Middle frontal gyrus (tissue), 1 donor: ENCODE results near the gene RANBP3.

Experiments
- DNase-seq: peaks from one replicate; pipeline ENCODE4 v3.0.0-alpha.2; 2015; ENCODE audit warnings: low spot score; ENCODE audit errors: extremely low spot score

RANBP3 gene

DNA sequence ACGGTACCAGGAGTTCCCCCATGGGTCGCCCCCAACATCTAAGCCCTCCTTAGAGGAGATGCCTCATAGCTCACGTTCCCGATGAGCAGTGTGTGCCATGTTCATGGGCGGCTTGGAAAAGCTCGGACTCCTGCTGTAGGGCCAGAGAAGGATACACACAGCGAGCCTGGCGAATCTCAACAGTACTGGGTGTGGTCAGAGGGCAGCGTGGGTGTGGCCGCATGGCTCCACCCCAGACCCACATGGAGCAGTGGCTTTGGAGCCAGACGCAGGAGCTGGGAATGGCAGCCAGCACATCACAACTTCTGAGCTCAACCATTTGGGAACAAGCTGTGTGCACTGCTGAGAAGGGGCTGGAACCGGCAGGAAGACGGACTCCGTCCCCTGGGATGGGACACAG is 48.3 kb downstream of the RANBP3 start:
- DNase-seq = no peak

DNA sequence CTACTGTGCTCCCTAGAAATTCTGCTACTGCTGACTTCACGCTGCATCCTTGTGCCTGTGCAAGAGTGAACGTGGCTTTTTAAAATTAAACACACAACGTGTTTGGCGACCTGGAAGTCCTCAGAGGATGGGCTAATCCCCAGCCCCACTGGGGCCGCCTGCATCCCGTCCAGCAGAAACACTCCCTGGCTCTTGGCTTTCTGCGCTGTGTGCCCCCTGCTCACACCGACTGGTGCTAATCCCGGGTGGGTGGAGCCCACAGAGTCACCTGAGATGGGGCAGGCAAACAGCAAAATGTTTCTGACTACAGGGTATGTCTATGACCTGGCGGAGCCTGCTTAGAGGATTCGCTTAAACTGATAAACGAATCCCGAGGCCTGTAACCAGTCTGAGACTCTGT is 48.8 kb downstream of the RANBP3 start:
- DNase-seq = no peak

DNA sequence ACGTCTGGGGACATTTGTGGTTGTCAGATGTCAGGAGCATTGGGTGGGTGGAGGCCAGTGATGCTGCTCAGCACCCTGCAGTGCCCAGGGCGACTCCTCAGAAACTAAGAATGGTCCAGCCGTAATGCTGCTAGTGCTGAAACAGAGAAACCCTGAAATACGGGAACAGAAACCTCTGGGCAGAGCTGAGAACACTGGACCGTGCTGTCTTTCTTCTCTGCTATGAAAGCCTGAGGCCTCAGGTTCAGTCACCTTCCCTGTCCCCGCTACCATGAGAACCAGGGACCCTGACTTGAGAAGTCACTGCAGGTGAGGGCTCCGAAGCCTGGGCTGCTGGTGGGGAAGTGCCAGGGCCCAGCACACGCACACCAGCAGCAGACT is 50.5 kb downstream of the RANBP3 start:
- no peak for DNase-seq

DNA sequence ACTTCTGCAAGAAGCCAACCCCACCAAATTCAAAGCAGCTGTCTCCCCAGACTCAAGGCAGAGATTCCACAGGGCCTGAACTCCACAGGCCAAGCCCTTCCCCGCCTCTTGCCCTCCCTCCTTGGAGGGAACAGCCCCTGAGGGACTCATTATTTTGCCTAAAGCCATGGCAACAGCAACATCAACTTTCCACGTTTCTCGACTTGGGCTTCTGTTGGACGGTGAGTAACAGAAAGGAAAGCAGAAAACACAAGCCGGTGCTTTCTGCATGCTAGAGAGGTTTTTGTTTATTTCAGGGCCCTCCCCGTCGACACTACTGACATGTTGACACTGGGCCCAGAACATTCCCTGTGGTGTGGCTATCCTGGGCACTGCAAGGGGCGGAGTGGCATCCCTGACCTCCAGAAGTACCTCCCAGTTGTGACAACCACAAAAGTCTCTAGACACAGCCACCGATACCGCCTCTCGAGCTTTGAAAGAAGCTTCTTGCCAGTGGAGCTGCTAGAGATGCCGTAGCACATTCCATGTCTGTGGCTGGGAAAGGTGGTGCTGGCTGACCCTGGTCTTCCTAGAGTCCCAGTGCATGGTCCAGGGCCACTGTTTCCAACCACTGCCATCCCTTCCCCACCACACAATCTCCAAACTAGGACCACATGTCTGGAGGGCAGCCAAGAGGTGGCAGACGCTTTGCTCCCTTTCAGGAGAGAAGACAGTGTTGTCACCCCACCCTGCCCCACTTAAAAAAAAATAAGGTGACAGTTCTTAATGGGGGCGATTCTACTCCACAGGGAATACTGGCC is 51.1 kb downstream of the RANBP3 start:
- no peak for DNase-seq

DNA sequence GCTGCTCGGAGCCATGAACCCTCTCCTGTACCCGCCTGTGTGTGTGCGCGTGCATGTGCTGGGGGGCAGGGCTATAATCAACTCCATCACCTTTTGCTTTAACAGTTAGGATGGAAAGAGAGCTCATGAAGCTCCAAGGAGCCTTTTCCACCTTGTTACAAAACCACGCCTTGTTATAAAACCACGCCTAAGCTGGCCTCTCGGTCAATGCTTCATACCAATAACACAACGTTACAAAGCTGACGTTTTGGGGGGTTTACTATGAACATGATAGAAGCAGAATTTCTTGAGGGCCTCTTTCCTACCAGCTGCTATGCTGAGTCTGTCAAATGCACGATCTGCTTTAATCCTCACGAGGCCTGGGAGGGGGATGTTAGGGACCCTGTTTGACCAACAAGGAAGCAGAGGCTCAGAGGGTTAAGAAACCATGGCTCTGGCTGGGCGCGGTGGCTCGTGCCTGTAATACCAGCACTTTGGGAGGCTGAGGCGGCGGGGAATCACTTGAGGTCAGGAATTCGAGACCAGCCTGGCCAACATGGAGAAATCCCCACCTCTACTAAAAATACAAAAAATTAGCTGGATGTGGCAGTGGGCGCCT is 52.0 kb downstream of the RANBP3 start:
- no peak for DNase-seq

DNA sequence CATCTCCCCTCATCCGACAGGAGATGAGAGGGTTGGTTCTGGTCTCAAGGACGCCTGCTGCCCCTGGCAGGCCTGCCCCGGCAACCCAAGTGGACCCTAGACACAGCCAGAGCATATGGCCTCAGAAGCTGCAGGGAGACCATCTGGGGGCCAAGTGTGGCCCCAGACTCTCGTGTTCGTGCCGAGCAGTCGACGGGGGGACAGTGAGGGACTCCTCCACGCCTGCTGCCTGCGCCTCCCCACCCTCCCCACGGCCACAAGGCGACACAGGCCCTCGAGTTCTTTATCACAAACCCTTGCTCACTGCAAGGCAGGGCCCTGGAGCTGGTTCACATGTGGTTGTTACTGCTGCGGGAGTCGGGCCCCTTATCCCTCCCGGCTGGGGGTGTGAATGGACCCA is 54.6 kb downstream of the RANBP3 start:
- DNase-seq = no peak

DNA sequence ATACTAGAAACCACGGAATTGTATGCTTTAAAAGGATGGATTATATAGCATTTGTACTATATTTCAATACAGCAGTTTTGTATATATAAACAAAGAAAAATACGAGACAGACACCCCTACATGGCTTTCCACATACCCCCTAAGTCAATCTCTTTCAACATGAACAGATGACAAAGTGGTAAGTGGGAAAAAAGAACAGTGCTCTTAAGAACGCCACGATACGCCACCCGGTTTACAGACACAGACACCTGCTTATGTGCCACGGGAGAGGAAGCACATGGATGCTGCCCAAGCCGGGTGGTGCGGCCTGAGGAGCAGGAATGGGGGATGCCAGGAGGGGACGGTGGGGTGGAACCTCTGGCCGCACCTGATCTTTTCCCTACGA is 55.8 kb downstream of the RANBP3 start:
- no peak for DNase-seq

DNA sequence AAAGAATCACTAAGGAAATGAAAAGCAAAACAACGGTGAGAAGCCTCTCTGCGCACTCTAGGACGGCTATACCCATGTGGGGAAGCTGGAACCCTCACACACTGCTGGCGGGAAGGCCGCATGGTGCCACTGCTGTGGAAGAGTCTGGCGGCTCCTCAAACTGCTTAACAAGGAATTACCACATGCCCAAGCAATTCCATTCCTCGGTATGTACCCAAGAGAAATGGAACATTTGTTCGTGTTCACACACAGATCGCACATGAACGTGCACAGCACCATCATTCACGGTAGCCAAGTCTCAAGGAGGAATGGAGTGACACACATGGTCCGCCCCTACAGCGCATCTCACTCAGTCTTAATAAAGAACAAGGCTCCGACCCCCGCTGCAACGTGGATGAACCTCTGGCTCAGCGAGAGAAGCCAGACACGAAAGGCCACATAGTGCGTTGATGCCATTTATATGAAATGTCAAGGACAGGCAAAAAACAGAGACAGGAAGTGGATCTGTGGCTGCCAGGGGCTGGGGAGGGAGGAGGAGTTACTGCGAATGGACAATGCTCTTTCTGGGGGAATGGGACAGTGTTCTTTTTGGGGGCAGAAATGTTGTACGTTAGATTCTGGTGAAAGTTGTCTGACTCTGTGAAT is 56.3 kb downstream of the RANBP3 start:
- no peak for DNase-seq

DNA sequence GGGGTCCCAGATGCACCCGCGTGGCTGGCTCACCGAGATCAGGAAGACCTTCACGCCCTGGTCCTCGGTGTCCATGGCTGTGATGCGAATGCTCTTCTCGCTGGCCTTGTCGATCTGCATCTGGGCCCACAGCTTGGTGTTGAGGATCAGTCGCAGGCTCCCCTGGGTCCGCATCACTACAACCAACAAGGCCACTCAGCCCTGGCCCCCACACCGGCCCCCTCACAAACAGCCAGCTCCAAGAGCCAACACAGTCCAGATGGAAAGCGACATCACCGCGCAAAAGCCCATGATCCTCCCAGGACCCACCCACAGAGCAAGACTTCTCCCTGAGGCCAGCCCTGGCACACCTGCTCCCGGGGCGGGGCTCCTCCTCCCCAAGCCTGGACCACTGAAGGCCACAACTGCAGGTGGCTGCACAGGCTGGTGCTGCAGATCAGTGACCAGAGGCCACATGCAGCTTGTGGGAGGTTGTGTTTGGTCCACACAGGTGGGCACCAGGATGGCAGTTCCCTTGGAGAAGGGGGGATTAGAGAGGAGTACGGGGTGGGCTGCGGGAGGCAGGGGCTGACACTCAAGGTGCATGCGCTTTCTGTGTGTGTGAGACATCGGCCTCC is 59.4 kb downstream of the RANBP3 start:
- no peak for DNase-seq

DNA sequence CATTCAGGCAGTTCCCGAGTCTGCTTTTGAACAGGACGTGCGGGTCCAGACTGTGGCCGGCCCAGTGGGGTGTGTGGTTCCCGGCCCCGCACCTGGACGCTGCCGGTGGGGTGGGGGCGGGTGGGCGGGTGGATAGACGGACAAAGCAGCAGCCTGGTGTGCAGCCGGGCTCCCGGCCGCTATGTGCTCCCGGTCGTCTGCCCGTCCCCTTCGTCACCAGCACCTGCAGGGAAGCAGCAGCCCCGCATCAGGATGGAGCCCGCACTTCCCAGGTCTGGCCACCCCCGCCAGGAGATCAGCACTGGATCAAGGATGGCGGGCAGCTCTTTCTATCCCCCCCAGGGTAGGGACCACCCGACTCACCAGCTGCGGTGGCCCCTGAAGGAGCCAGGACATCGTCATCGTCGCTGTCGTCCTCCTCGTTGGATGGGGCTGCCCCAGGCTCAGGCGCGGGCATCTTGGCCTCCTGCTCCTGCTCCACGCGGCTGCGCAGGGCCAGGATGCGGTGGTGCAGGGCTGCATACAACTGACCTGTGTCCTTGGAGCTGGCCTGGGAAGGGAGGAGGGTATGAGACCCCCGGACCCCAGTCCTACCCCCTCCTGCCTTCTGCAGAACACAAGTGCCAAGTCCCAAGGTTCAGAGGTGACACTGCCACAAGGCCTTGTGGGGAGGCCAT is 60.4 kb downstream of the RANBP3 start:
- no peak for DNase-seq

DNA sequence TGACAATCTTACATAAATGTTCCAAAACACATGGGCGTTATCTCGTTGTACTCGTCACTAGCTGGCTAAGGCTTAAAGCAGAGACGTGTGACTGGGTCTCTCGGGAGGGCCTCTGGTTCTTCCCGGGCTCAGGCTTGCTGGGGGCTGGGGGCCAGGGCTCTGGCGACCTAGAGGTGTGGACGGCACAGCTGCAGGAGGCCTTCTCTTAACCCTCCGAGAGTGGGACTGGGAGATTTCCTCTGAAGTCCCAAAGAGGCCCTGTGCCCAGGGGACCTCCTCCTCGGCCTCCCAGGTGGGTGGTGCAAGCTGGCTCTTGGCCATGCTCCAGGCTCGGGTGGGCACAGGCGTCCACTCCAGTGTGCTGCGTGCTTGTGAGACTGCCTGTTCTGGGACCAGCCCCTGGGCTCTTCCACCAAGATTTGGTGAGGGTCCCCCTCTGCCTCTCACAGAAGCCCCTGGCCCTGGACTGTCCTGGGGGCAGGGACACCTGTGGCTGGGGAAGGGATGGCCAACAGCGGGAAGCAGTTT is 61.7 kb downstream of the RANBP3 start:
- no peak for DNase-seq

DNA sequence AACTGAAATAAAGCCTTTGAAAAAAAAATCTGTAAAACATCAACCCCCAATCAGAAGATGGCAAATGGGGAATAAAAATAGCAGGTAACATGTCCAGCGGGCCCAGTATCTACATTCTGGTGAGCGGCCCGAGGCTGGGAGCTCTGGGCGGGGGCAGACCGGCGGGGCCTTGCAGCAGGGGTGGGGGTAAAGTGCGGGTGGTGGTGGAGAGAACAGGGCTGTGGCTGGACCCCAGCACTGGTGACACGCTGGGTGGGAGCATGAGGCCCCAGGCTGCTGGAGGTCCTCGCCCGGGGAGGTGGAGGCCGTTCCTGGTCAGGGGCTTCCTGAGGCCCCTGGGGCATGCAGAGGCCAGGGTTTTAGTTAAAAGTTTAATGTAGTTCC is 62.2 kb downstream of the RANBP3 start:
- DNase-seq = no peak

DNA sequence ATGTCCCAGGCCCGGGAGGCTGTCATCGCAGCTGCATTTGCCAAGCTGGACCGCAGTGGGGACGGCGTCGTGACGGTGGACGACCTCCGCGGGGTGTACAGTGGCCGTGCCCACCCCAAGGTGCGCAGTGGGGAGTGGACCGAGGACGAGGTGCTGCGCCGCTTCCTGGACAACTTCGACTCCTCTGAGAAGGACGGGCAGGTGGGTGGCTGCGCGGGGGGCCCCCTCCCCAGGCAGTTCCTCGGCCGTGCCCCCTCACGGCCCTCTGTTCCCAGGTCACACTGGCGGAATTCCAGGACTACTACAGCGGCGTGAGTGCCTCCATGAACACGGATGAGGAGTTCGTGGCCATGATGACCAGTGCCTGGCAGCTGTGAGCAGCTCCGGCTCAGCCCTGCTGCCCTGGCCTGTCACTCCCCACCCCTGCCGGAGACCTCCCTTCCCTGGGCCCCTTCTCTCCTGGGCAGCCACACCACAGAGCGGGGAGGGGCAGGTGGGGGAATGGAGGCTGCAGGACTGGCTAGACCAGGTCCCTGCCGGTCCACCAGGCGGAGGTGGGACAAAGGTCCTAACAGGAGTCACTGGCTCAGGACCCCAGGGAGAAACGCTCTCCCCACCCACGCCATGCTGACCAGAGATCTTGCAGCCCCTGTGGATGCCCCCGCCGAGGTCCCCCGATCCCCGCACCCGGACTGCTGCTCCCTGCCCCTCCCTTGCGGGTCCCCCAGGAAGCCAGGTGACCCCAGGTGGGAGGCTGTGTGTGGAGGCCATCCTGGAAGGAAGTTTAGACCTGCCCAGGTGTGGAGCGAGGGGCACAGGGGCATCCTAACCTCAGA is 62.8 kb downstream of the RANBP3 start:
- DNase-seq = no peak

DNA sequence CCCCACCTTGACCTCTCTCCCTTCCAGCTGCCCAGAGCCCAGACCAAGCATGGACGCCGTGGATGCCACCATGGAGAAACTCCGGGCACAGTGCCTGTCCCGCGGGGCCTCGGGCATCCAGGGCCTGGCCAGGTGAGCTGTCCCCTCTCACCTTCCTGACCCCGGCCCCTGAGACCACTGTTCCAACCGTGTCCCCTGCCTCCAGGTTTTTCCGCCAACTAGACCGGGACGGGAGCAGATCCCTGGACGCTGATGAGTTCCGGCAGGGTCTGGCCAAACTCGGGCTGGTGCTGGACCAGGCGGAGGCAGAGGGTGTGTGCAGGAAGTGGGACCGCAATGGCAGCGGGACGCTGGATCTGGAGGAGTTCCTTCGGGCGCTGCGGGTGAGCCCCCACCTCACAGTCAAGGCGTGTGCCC is 63.6 kb downstream of the RANBP3 start:
- no peak for DNase-seq

DNA sequence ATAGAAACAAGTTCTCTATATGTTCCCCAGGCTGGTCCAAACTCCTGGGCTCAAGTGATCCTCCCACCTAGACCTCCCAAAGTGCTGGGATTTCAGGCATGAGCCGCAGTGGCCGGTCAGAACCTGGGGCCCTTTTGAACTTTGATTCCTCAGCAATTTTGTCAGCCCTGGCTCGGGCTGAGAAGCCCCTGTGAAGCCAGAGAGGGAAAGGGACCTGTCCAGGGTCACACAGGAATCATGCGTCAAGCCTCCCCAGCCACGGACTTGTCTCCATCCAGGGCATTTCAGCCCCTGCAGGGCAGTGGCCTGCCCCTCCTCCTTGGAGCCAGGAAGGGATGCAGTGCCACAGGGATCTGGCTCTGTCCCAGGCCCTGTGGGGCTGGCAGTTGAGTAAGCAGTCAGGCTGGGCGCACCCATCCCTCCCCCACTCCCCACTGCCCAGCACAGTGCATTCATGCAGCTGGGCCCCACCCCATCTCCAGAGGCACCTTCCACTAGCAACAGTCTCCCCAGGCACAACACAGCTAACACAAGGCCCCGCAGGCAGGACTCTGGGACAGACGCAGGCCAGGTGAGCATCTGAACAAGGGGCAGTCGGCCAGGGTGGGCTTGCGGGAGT is 64.1 kb downstream of the RANBP3 start, which contains the start of gene CAPS:
Gene CAPS (plus strand): TSS at position 516 of the 619 bp plus-strand sequence. CDS start 153 bp downstream, outside the sequence.
- no peak for DNase-seq

DNA sequence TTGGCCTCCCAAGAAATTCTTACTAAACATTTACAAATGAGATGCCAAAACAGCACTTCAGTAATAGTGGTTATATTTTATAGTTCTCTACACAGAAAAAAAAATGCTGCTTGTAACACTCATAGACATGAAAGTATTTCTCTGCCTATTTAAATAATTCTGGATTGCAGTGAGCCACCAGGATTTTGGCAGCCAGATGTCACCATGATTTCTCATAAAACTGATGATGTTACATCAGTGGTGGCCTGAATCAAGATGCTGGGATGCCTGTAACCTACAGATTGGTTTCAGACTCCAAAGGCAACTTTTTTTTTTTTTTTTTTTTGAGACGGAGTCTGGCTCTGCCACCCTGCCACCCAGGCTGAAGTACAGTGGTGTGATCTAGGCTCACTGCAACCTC is 66.6 kb downstream of the RANBP3 start:
- DNase-seq = no peak

DNA sequence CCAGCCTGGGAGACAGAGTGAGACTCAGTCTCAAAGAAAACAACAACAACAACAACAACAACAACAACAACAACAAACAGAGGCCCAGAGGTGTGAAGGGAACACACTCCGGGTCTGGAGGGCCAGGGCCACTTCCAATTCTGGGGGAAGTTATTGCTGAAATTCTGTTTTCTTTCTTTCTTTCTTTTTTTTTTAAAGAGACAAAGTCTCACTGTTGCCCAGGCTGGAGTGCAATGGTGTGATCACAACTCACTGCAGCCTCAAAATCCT is 67.4 kb downstream of the RANBP3 start:
- DNase-seq = no peak

DNA sequence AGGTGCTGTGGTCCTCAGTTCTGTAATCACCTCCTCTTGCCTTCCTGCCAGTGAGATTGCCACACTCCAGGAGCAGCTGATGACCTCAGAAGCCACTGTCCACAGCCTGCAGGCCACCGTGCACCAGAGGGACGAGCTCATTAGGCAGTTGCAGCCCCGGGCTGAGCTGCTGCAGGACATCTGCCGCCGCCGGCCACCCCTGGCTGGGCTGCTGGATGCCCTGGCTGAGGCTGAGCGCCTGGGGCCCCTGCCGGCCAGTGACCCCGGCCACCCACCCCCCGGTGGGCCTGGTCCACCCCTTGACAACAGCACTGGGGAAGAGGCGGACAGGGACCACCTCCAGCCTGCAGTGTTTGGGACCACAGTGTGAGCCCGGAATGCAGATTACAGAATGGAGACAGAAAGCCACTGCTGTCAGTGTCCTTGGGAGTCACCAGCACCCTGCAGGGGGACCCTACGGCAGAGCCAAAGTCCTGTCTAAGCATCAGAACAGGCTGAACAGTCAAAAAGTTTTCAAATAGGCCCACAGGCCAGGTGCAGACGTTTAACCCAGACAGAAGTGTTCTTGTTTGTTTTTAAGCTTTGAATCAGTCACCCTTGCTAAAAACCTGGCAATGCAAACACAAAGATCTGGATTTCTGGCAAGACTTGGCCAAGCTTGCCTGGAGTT is 69.0 kb downstream of the RANBP3 start:
- no peak for DNase-seq

DNA sequence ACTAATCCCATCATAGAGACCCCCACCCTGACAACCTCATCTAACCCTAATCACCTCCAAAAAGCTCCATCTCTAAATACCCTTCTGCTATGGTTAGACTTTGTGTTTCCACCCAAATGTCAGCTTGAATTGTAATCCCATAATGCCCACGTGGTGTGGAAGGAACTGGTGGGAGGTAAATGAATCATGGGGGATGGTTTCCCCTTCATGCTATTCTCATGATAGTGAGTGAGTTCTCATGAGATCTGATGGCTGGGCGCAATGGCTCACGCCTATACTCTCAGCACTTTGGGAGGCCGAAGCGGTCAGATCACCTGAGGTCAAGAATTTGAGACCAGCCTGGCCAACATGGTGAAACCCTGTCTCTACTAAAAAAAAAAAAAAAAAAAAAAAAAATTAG is 70.7 kb downstream of the RANBP3 start:
- DNase-seq = no peak
